Loucy (cell line): Measurements from ENCODE around the gene FBN1.

ENCODE experiments used
- CTCF ChIP-seq: fragments of 200-600 bp; sonication (generic); conservative IDR thresholded peaks from 2 replicates; pipeline ENCODE4 v1.5.1; 2014; ENCODE audit warnings: mild to moderate bottlenecking, antibody characterized with exemption, low read length
- EZH2phosphoT487 ChIP-seq: fragments of 200-600 bp; IDR thresholded peaks from 2 replicates; pipeline ENCODE4 v1.6.1; 2018; ENCODE audit warnings: antibody characterized with exemption, mild to moderate bottlenecking, moderate library complexity, borderline replicate concordance

GRCh38 chr15:48653913-48654670 is 8.6 kb upstream of the FBN1 start:
- TF ChIP-seq CTCF (no peak), EZH2phosphoT487 (no peak)
